22Rv1 (cell line): ENCODE data around the gene BCL11A.

Source experiments
- CTCF ChIP-seq: fragments of 450-650 bp; IDR thresholded peaks from 2 replicates; pipeline ENCODE4 v1.5.1; 2017; ENCODE audit warnings: mild to moderate bottlenecking
- ZFX ChIP-seq: fragments of 450-650 bp; IDR thresholded peaks from 2 replicates; pipeline ENCODE4 v1.6.1; 2017; ENCODE audit warnings: antibody characterized with exemption, borderline replicate concordance

- TF ChIP-seq CTCF (no peak), ZFX (no peak)
Measured at GRCh38 chr2:60486551-60486950, 66.9 kb downstream of the BCL11A start.
